Measurements from ENCODE around the gene CHAT. TPM values are rescaled to one million over a fixed set of nuclear protein-coding genes. Genes with fewer than 3 reads are reported as not detected.

Gene CHAT
- total and polyA plus RNA-seq, 4 experiments from 2014 or later, result not detected

GRCh38 chr10:49631975-49632374, 18.1 kb downstream of the CHAT start:
- H3K4me1 ChIP-seq (ENCODE audit: insufficient read depth, low read length), result no peaks in the 10 kb centered on the region
- CTCF ChIA-PET (ENCODE audit: partially characterized antibody), result no interaction called here

GRCh38 chr10:49632406-49633317, 18.8 kb downstream of the CHAT start:
- no peaks in the 10 kb centered on the region for H3K4me1 Mint-ChIP-seq
- H3K4me3 Mint-ChIP-seq, result no peak overlapping the region
- H3K9me3 Mint-ChIP-seq, result no peaks in the 10 kb centered on the region
- no peaks in the 10 kb centered on the region for H3K36me3 Mint-ChIP-seq
- intact Hi-C loops (cut with micrococcal nuclease), result no loop called here
- H3K27ac Mint-ChIP-seq, result no peak overlapping the region
- ChIA-PET POLR2A (ENCODE audit: partially characterized antibody) (no interaction called here), CTCF (ENCODE audit: partially characterized antibody) (no interaction called here)
- Histone ChIP-seq H3K9me3 (ENCODE audit: control insufficient read depth in 1 of 2, low read length in 2 of 2) (no peaks in the 10 kb centered on the region), H3K27ac (ENCODE audit: low read depth, low read length) (no peak overlapping the region), H3K4me3 (ENCODE audit: low read length in 2 of 2) (no peak overlapping the region), H3K27me3 (ENCODE audit: insufficient read depth, low read length) (no peaks in the 10 kb centered on the region), H3K36me3 (ENCODE audit: insufficient read depth, low read length) (no peaks in the 10 kb centered on the region), H3K4me1 (ENCODE audit: insufficient read depth, low read length) (no peaks in the 10 kb centered on the region)
- no peak for DNase-seq
- H3K27me3 Mint-ChIP-seq, result peaks cover 0 to 2% of the 10 kb centered on the region in 2 donors

More at GRCh38 chr10:49631975-49632374, 18.1 kb downstream of the CHAT start:
- no peaks in the 10 kb centered on the region for H3K4me1 Mint-ChIP-seq
- H3K27ac Mint-ChIP-seq, result no peak overlapping the region
- no peaks in the 10 kb centered on the region for H3K27me3 ChIP-seq (ENCODE audit: insufficient read depth, low read length)
- intact Hi-C loops (cut with micrococcal nuclease), result no loop called here
- peaks cover 0 to 2% of the 10 kb centered on the region in 2 donors for H3K27me3 Mint-ChIP-seq
- no peak for DNase-seq
- POLR2A ChIA-PET (ENCODE audit: partially characterized antibody), result no interaction called here
- no peak overlapping the region for H3K4me3 Mint-ChIP-seq
- H3K36me3 Mint-ChIP-seq, result no peaks in the 10 kb centered on the region
- no peaks in the 10 kb centered on the region for H3K36me3 ChIP-seq (ENCODE audit: insufficient read depth, low read length)
- no peak overlapping the region for H3K4me3 ChIP-seq (ENCODE audit: low read length in 2 of 2)
- no peak overlapping the region for H3K27ac ChIP-seq (ENCODE audit: low read depth, low read length)
- no peaks in the 10 kb centered on the region for H3K9me3 Mint-ChIP-seq
- no peaks in the 10 kb centered on the region for H3K9me3 ChIP-seq (ENCODE audit: control insufficient read depth in 1 of 2, low read length in 2 of 2)

GRCh38 chr10:49633327-49634068, 19.7 kb downstream of the CHAT start:
- no peaks in the 10 kb centered on the region for H3K9me3 Mint-ChIP-seq
- H3K27ac ChIP-seq (ENCODE audit: low read depth, low read length), result no peak overlapping the region
- POLR2A ChIA-PET (ENCODE audit: partially characterized antibody), result no interaction called here
- H3K27me3 Mint-ChIP-seq, result peaks cover 0 to 2% of the 10 kb centered on the region in 2 donors
- H3K36me3 ChIP-seq (ENCODE audit: insufficient read depth, low read length), result no peaks in the 10 kb centered on the region
- no peak overlapping the region for H3K4me3 Mint-ChIP-seq
- H3K9me3 ChIP-seq (ENCODE audit: control insufficient read depth in 1 of 2, low read length in 2 of 2), result no peaks in the 10 kb centered on the region
- intact Hi-C loops (cut with micrococcal nuclease), result no loop called here
- H3K36me3 Mint-ChIP-seq, result no peaks in the 10 kb centered on the region
- no peaks in the 10 kb centered on the region for H3K27me3 ChIP-seq (ENCODE audit: insufficient read depth, low read length)
- DNase-seq, result no peak
- no peak overlapping the region for H3K4me3 ChIP-seq (ENCODE audit: low read length in 2 of 2)
- H3K4me1 Mint-ChIP-seq, result no peaks in the 10 kb centered on the region
- no peak overlapping the region for H3K27ac Mint-ChIP-seq
- no peaks in the 10 kb centered on the region for H3K4me1 ChIP-seq (ENCODE audit: insufficient read depth, low read length)
- CTCF ChIA-PET (ENCODE audit: partially characterized antibody), result no interaction called here

GRCh38 chr10:49634069-49634660, 20.3 kb downstream of the CHAT start:
- no peaks in the 10 kb centered on the region for H3K9me3 ChIP-seq (ENCODE audit: control insufficient read depth in 1 of 2, low read length in 2 of 2)
- no peak overlapping the region for H3K4me3 ChIP-seq (ENCODE audit: low read length in 2 of 2)
- Mint-ChIP-seq H3K27me3 (peaks cover 0 to 2% of the 10 kb centered on the region in 2 donors), H3K4me1 (no peaks in the 10 kb centered on the region), H3K4me3 (no peak overlapping the region), H3K27ac (no peak overlapping the region), H3K9me3 (no peaks in the 10 kb centered on the region), H3K36me3 (no peaks in the 10 kb centered on the region)
- DNase-seq, result no peak
- no peaks in the 10 kb centered on the region for H3K27me3 ChIP-seq (ENCODE audit: insufficient read depth, low read length)
- CTCF ChIA-PET (ENCODE audit: partially characterized antibody), result no interaction called here
- POLR2A ChIA-PET (ENCODE audit: partially characterized antibody), result no interaction called here
- H3K4me1 ChIP-seq (ENCODE audit: insufficient read depth, low read length), result no peaks in the 10 kb centered on the region
- no peaks in the 10 kb centered on the region for H3K36me3 ChIP-seq (ENCODE audit: insufficient read depth, low read length)
- intact Hi-C loops (cut with micrococcal nuclease), result no loop called here
- H3K27ac ChIP-seq (ENCODE audit: low read depth, low read length), result no peak overlapping the region

GRCh38 chr10:49642311-49642710, 28.5 kb downstream of the CHAT start:
- ChIA-PET CTCF (ENCODE audit: partially characterized antibody) (no interaction called here), POLR2A (ENCODE audit: partially characterized antibody) (no interaction called here)
- Mint-ChIP-seq H3K4me1 (no peaks in the 10 kb centered on the region), H3K36me3 (no peaks in the 10 kb centered on the region), H3K27me3 (peaks cover 14 to 27% of the 10 kb centered on the region in 2 donors), H3K27ac (no peak overlapping the region), H3K4me3 (no peak overlapping the region), H3K9me3 (no peaks in the 10 kb centered on the region)
- Histone ChIP-seq H3K4me1 (ENCODE audit: insufficient read depth, low read length) (no peaks in the 10 kb centered on the region), H3K27me3 (ENCODE audit: insufficient read depth, low read length) (no peaks in the 10 kb centered on the region), H3K9me3 (ENCODE audit: control insufficient read depth in 1 of 2, low read length in 2 of 2) (no peaks in the 10 kb centered on the region), H3K4me3 (ENCODE audit: low read length in 2 of 2) (no peak overlapping the region), H3K27ac (ENCODE audit: low read depth, low read length) (no peak overlapping the region), H3K36me3 (ENCODE audit: insufficient read depth, low read length) (no peaks in the 10 kb centered on the region)
- intact Hi-C loops (cut with micrococcal nuclease), result no loop called here
- DNase-seq, result no peak

- peaks cover 0 to 3% (median 0%) of the 10 kb centered on the region in 8 donors for H3K9me3 Mint-ChIP-seq
- Histone ChIP-seq H3K27me3 (ENCODE audit: insufficient read depth, low read length) (no peaks in the 10 kb centered on the region), H3K27ac (ENCODE audit: low read depth, low read length) (no peak overlapping the region), H3K36me3 (ENCODE audit: insufficient read depth, low read length) (no peaks in the 10 kb centered on the region), H3K4me1 (ENCODE audit: insufficient read depth, low read length) (no peaks in the 10 kb centered on the region), H3K9me3 (ENCODE audit: control insufficient read depth in 1 of 2, low read length in 2 of 2) (no peaks in the 10 kb centered on the region), H3K4me3 (ENCODE audit: low read length in 2 of 2) (no peak overlapping the region)
- H3K4me1 Mint-ChIP-seq, result no peaks in the 10 kb centered on the region
- H3K36me3 Mint-ChIP-seq, result no peaks in the 10 kb centered on the region
- intact Hi-C loops (cut with micrococcal nuclease), result no loop called here
- ChIA-PET POLR2A (ENCODE audit: partially characterized antibody) (no interaction called here), CTCF (ENCODE audit: partially characterized antibody) (no interaction called here)
- H3K27ac Mint-ChIP-seq, result no peak overlapping the region
- no peak overlapping the region for H3K4me3 Mint-ChIP-seq
- no peak for DNase-seq
- H3K27me3 Mint-ChIP-seq, result peaks cover 14 to 27% of the 10 kb centered on the region in 2 donors
These were observed 29.6 kb downstream of the CHAT start for GRCh38 chr10:49643241-49644034.
